OCI-LY1 (cell line): ENCODE measurements around the gene HOXB6.

ENCODE experiments used
- H2AFZ ChIP-seq: fragments of 200-600 bp; sonication (generic), shearing (Covaris generic); 2 replicates; pipeline ENCODE4 v1.6.0; 2014; ENCODE audit warnings: antibody characterized with exemption, mild to moderate bottlenecking, low read length
- H3F3A ChIP-seq: fragments of 200-600 bp; sonication (generic), shearing (Covaris generic); 2 replicates; pipeline ENCODE4 v1.6.0; 2014; ENCODE audit warnings: mild to moderate bottlenecking, antibody characterized with exemption, low read length, moderate library complexity; ENCODE audit not compliant: insufficient read depth
- H3K27ac ChIP-seq: fragments of 200-600 bp; sonication (generic); 2 replicates; pipeline ENCODE4 v1.5.1; 2014; ENCODE audit warnings: low read length, mixed run types, mild to moderate bottlenecking, low read depth; ENCODE audit not compliant: poor library complexity, severe bottlenecking
- H3K27me3 ChIP-seq: fragments of 200-600 bp; sonication (generic); 2 replicates; pipeline ENCODE4 v1.6.0; 2014; ENCODE audit warnings: antibody characterized with exemption, mild to moderate bottlenecking, low read length, moderate library complexity; ENCODE audit not compliant: insufficient read depth
- H3K36me3 ChIP-seq: fragments of 200-600 bp; sonication (generic); 2 replicates; pipeline ENCODE4 v1.6.1; 2014; ENCODE audit warnings: mild to moderate bottlenecking, antibody characterized with exemption, low read length, moderate library complexity, mixed read lengths; ENCODE audit not compliant: insufficient read depth
- H3K4me1 ChIP-seq: fragments of 200-600 bp; sonication (generic); 2 replicates; pipeline ENCODE4 v1.5.1; 2014; ENCODE audit warnings: mild to moderate bottlenecking, low read length, moderate library complexity; ENCODE audit not compliant: insufficient read depth, severe bottlenecking
- H3K4me2 ChIP-seq: fragments of 200-600 bp; sonication (generic), shearing (Covaris generic); 2 replicates; pipeline ENCODE4 v1.6.1; 2014; ENCODE audit warnings: low read length
- H3K4me3 ChIP-seq: fragments of 200-600 bp; sonication (generic); 2 replicates; pipeline ENCODE4 v1.5.1; 2014; ENCODE audit warnings: low read length, low read depth, mild to moderate bottlenecking, mixed read lengths; ENCODE audit not compliant: poor library complexity, severe bottlenecking
- H3K79me2 ChIP-seq: fragments of 200-600 bp; shearing (Covaris generic); 2 replicates; pipeline ENCODE4 v1.6.1; 2016; ENCODE audit warnings: mixed run types, low read length, mixed read lengths; ENCODE audit not compliant: insufficient read depth
- H3K9ac ChIP-seq: fragments of 200-600 bp; sonication (generic), shearing (Covaris generic); 2 replicates; pipeline ENCODE4 v1.6.1; 2014; ENCODE audit warnings: mild to moderate bottlenecking, low read length, mixed read lengths
- H3K9me2 ChIP-seq: fragments of 200-600 bp; sonication (generic), shearing (Covaris generic); 2 replicates; pipeline ENCODE4 v1.6.1; 2014; ENCODE audit warnings: low read depth, mild to moderate bottlenecking, low read length, mixed read lengths
- H3K9me3 ChIP-seq: fragments of 200-600 bp; shearing (Covaris generic); 2 replicates; pipeline ENCODE4 v1.6.1; 2014; ENCODE audit warnings: low read length, mixed read lengths
- H4K20me1 ChIP-seq: fragments of 200-600 bp; sonication (generic), shearing (Covaris generic); 2 replicates; pipeline ENCODE4 v1.6.0; 2016; ENCODE audit warnings: mild to moderate bottlenecking, low read length; ENCODE audit not compliant: insufficient read depth
- EZH2 ChIP-seq: fragments of 200-600 bp; sonication (generic), shearing (Covaris generic); IDR thresholded peaks from 2 replicates; pipeline ENCODE4 v1.8.0; 2017; ENCODE audit warnings: borderline replicate concordance, mixed run types, mild to moderate bottlenecking, antibody characterized with exemption, low read length, moderate library complexity, mixed read lengths
- TF ChIP-seq, protein P1 (sequence below): fragments of 200-600 bp; sonication (generic), shearing (Covaris generic); IDR thresholded peaks from 2 replicates; pipeline ENCODE4 v1.5.1; 2017; ENCODE audit warnings: mild to moderate bottlenecking, antibody characterized with exemption, low read length, moderate library complexity, mixed read lengths

The HOXB6 gene

DNA sequence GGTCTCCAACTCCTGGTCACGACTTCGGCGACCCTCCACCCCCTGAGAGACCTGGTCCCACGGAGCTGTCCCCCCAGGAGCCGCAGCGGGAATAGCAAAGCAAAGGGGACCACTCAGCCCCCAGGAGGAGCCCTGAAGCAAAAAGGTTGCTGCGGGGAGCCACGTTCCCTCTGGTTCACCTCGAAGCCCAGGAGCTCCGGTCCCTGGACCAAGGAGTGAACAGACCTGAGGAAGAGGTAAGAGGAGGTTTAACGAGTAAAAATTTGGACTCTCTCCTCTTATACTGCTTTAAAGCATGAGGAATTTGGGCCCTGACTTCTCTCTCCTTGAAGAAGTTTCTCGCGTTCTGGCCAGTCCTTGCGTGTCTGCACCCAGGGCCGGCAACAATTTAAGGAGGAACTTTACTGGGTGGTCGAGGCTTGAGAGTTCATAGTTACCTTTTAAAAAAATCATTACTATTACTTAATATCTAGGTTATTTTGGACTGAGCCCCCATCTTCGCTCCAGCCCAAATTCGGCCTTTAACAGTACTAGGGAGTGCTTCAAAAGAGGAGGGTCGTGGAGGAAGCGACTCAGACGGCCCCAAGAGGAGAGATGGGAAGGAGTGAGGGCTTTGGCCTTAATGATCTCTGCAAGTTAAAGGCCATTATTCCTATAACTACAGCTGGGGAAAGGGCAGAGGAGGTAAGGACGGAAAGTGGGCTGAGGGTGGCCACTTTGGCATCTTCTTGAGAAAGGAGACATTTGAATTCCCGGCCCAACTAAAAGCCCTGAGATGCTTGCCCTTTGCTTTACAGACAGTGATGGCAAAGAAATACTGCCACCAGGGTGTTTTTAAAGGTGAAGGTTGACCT is 38.3 kb upstream of the HOXB6 start:
- H3K27me3 ChIP-seq: 0 out of 2 replicates have a peak, but pooled peaks cover 5% of the 10 kb centered on the region
- H3K27ac ChIP-seq: no peak overlapping the region
- no peaks in the 10 kb centered on the region for H3K79me2 ChIP-seq
- H2AFZ ChIP-seq: no peak overlapping the region
- H4K20me1 ChIP-seq: no peaks in the 10 kb centered on the region
- no peaks in the 10 kb centered on the region for H3K4me1 ChIP-seq
- no peaks in the 10 kb centered on the region for H3K9me2 ChIP-seq
- H3K9ac ChIP-seq: no peak overlapping the region
- no peaks in the 10 kb centered on the region for H3F3A ChIP-seq
- TF ChIP-seq, protein P1, sequence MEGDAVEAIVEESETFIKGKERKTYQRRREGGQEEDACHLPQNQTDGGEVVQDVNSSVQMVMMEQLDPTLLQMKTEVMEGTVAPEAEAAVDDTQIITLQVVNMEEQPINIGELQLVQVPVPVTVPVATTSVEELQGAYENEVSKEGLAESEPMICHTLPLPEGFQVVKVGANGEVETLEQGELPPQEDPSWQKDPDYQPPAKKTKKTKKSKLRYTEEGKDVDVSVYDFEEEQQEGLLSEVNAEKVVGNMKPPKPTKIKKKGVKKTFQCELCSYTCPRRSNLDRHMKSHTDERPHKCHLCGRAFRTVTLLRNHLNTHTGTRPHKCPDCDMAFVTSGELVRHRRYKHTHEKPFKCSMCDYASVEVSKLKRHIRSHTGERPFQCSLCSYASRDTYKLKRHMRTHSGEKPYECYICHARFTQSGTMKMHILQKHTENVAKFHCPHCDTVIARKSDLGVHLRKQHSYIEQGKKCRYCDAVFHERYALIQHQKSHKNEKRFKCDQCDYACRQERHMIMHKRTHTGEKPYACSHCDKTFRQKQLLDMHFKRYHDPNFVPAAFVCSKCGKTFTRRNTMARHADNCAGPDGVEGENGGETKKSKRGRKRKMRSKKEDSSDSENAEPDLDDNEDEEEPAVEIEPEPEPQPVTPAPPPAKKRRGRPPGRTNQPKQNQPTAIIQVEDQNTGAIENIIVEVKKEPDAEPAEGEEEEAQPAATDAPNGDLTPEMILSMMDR: no peak
- TF ChIP-seq EZH2: no peak
- no peaks in the 10 kb centered on the region for H3K36me3 ChIP-seq
- no peak overlapping the region for H3K4me3 ChIP-seq
- H3K4me2 ChIP-seq: no peak overlapping the region
- H3K9me3 ChIP-seq: no peaks in the 10 kb centered on the region

GRCh38 chr17:48642059-48642842 is 37.5 kb upstream of the HOXB6 start:
- Histone ChIP-seq H3K9me3 (no peaks in the 10 kb centered on the region), H3K27me3 (0 out of 2 replicates have a peak, but pooled peaks cover 5% of the 10 kb centered on the region), H4K20me1 (no peaks in the 10 kb centered on the region), H3K9me2 (no peaks in the 10 kb centered on the region), H3K9ac (no peak overlapping the region), H2AFZ (no peak overlapping the region), H3K4me3 (no peak overlapping the region), H3K27ac (no peak overlapping the region), H3K79me2 (no peaks in the 10 kb centered on the region), H3K4me2 (no peak overlapping the region), H3K36me3 (no peaks in the 10 kb centered on the region), H3F3A (no peaks in the 10 kb centered on the region), H3K4me1 (no peaks in the 10 kb centered on the region)
- TF ChIP-seq, protein P1: no peak
- TF ChIP-seq EZH2: no peak

DNA sequence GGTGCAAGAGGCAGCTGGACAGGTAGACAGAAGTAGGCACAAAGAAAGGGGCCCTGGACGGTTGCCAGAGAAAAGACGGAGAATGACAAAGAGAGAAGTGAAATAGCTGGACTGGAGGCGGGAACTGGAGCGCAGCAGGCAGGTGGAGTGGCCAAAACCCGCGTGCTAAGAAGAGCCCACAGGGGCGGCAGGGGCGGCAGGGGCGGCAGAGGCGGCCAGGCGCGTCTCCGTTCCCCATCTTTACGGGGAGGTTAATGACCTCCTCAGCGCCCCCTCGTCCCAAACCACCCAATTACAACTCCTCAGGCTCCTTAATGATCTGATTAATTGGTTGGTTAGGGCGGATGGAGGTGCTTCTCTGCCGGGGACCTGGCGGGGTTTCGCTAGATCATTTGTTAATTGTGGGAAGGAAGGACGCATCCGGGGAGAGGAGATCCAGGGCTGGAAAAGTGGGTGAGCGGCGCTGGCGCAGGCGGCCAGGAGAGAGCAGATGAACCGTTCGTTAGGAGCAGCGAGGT is 36.8 kb upstream of the HOXB6 start:
- H3K79me2 ChIP-seq: no peaks in the 10 kb centered on the region
- no peak overlapping the region for H3K27ac ChIP-seq
- no peak overlapping the region for H3K4me2 ChIP-seq
- H3K27me3 ChIP-seq: 0 out of 2 replicates have a peak, but pooled peaks cover 5% of the 10 kb centered on the region
- no peak overlapping the region for H3K4me3 ChIP-seq
- H3F3A ChIP-seq: no peaks in the 10 kb centered on the region
- TF ChIP-seq EZH2: no peak
- H3K4me1 ChIP-seq: no peaks in the 10 kb centered on the region
- H4K20me1 ChIP-seq: no peaks in the 10 kb centered on the region
- H3K9me2 ChIP-seq: no peaks in the 10 kb centered on the region
- no peak overlapping the region for H3K9ac ChIP-seq
- no peaks in the 10 kb centered on the region for H3K9me3 ChIP-seq
- H2AFZ ChIP-seq: no peak overlapping the region
- no peaks in the 10 kb centered on the region for H3K36me3 ChIP-seq
